Lower leg skin (tissue), 3 donors: ENCODE measurements around the gene ARID5A.

Experiments
- POLR2A ChIP-seq, 2 donors: fragments of 450-650 bp; IDR thresholded peaks; one replicate each; pipeline ENCODE4 v1.6.1; 2016 to 2017; ENCODE audit warnings: antibody characterized with exemption in 2 of 2, mild to moderate bottlenecking in 1 of 2, moderate library complexity in 1 of 2
- TF ChIP-seq, protein P1 (sequence below), 3 donors: fragments of 450-650 bp; IDR thresholded peaks; one replicate each; pipeline ENCODE4 v1.5.1; 2016; ENCODE audit warnings: antibody characterized with exemption in 3 of 3, mild to moderate bottlenecking in 3 of 3, moderate library complexity in 2 of 3

DNA sequence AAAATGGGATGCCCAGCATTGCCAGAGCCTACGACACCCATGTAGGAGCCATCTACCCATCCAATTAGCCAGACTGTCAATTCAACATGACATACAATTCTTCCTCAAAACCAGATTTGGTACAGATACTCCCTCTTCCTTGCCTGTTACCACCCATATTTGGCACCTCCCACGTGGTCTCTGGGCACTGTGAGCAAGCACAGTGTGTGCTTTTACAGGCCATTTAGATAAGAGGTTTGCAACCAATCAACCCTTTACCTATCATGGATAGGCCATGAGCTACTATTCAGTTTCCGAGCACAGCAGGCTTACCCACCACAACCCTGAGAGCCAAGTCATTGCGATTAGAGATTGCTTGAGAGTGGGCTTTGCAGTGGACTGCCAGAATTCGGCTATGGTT, 40.9 kb downstream of the ARID5A start:
- TF ChIP-seq, protein P1, sequence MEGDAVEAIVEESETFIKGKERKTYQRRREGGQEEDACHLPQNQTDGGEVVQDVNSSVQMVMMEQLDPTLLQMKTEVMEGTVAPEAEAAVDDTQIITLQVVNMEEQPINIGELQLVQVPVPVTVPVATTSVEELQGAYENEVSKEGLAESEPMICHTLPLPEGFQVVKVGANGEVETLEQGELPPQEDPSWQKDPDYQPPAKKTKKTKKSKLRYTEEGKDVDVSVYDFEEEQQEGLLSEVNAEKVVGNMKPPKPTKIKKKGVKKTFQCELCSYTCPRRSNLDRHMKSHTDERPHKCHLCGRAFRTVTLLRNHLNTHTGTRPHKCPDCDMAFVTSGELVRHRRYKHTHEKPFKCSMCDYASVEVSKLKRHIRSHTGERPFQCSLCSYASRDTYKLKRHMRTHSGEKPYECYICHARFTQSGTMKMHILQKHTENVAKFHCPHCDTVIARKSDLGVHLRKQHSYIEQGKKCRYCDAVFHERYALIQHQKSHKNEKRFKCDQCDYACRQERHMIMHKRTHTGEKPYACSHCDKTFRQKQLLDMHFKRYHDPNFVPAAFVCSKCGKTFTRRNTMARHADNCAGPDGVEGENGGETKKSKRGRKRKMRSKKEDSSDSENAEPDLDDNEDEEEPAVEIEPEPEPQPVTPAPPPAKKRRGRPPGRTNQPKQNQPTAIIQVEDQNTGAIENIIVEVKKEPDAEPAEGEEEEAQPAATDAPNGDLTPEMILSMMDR (IDR thresholded peaks at IDR 0.05) = no peak
- no peak for TF ChIP-seq POLR2A (IDR thresholded peaks at IDR 0.05)
